GM23338 (cell line): Measurements from ENCODE around the gene CLDN9. TPM values are rescaled to one million over a fixed set of nuclear protein-coding genes. Genes with fewer than 3 reads are reported as not detected.
A peak's percentile ranks its signal among the peaks of the same experiment; 100 is the strongest.

Experiments used
- ATAC-seq: fragments of 200-7000 bp; cut with Tn5 transposase; 3 replicates; pipeline ENCODE4 v1.9.1; 2020
- DNase-seq: peaks from one replicate; pipeline ENCODE4 v3.0.0-alpha.2; 2015; ENCODE audit warnings: low spot score
- H2AFZ ChIP-seq: fragments of 200-600 bp; sonication (generic); 2 replicates; pipeline ENCODE4 v1.8.0; 2016; ENCODE audit warnings: antibody characterized with exemption, mild to moderate bottlenecking, moderate library complexity
- H3F3A ChIP-seq: fragments of 200-600 bp; sonication (generic); replicated peaks from 2 replicates; pipeline ENCODE4 v1.8.0; 2017; ENCODE audit warnings: antibody characterized with exemption, mixed run types, low read depth
- H3K27ac ChIP-seq: fragments of 200-600 bp; sonication (generic); 2 replicates; pipeline ENCODE4 v1.6.1; 2016; ENCODE audit warnings: low read depth
- H3K27me3 ChIP-seq: fragments of 200-600 bp; sonication (generic); 2 replicates; pipeline ENCODE4 v1.8.0; 2016; ENCODE audit warnings: mild to moderate bottlenecking, mixed run types, moderate library complexity; ENCODE audit not compliant: insufficient read depth
- H3K36me3 ChIP-seq: fragments of 200-600 bp; sonication (generic); 2 replicates; pipeline ENCODE4 v1.8.0; 2016; ENCODE audit warnings: mild to moderate bottlenecking; ENCODE audit not compliant: insufficient read depth
- H3K4me1 ChIP-seq: fragments of 200-600 bp; sonication (generic); 2 replicates; pipeline ENCODE4 v1.8.0; 2016; ENCODE audit warnings: mild to moderate bottlenecking, moderate library complexity; ENCODE audit not compliant: insufficient read depth
- H3K4me2 ChIP-seq: fragments of 200-600 bp; sonication (generic); 2 replicates; pipeline ENCODE4 v1.7.1; 2017; ENCODE audit warnings: mixed run types
- H3K4me3 ChIP-seq: fragments of 200-600 bp; sonication (generic); 2 replicates; pipeline ENCODE4 v1.6.1; 2016; ENCODE audit warnings: mixed run types
- H3K79me2 ChIP-seq: fragments of 200-600 bp; sonication (generic); replicated peaks from 2 replicates; pipeline ENCODE4 v1.8.0; 2017; ENCODE audit warnings: mild to moderate bottlenecking; ENCODE audit not compliant: insufficient read depth
- H3K9me2 ChIP-seq: fragments of 200-600 bp; sonication (generic); 2 replicates; pipeline ENCODE4 v1.8.0; 2017; ENCODE audit not compliant: insufficient read depth
- H4K20me1 ChIP-seq: fragments of 200-600 bp; sonication (generic); replicated peaks from 2 replicates; pipeline ENCODE4 v1.8.0; 2017; ENCODE audit warnings: mild to moderate bottlenecking; ENCODE audit not compliant: insufficient read depth
- H3K27ac Mint-ChIP-seq: 2 replicates; pipeline ENCODE4 v1.8.0; 2020; ENCODE audit warnings: inconsistent platforms, mild to moderate bottlenecking, moderate library complexity, mixed read lengths
- H3K27me3 Mint-ChIP-seq: 3 replicates; pipeline ENCODE4 v1.8.0; 2022; ENCODE audit warnings: low read depth, mild to moderate bottlenecking, moderate library complexity, mixed read lengths, inconsistent platforms; ENCODE audit not compliant: insufficient read depth, poor library complexity
- H3K36me3 Mint-ChIP-seq: 3 replicates; pipeline ENCODE4 v1.8.0; 2021; ENCODE audit warnings: low read depth, mild to moderate bottlenecking, inconsistent platforms, moderate library complexity, mixed read lengths
- H3K4me1 Mint-ChIP-seq: 3 replicates; pipeline ENCODE4 v1.8.0; 2020; ENCODE audit warnings: mild to moderate bottlenecking, inconsistent platforms, mixed read lengths
- H3K4me3 Mint-ChIP-seq: 3 replicates; pipeline ENCODE4 v1.8.0; 2021; ENCODE audit warnings: moderate library complexity, mild to moderate bottlenecking, inconsistent platforms, mixed read lengths
- H3K9me3 Mint-ChIP-seq: 3 replicates; pipeline ENCODE4 v1.8.0; 2020; ENCODE audit warnings: moderate library complexity, mild to moderate bottlenecking, inconsistent platforms, mixed read lengths
- CREB1 ChIP-seq: fragments of 250-450 bp; sonication (Bioruptor Pico); IDR thresholded peaks from 2 replicates; pipeline ENCODE4 v1.5.0; 2020; ENCODE audit warnings: low read depth, mild to moderate bottlenecking, moderate library complexity
- CTCF ChIP-seq, 2 experiments: fragments of 200-600 bp in 1 of 2; sonication (generic) in 1 of 2; conservative IDR thresholded peaks; 2 replicates each; pipeline versions ENCODE4 v1.5.1 to v1.6.1; 2016 to 2017; ENCODE audit warnings: antibody characterized with exemption in 2 of 2, low read depth in 2 of 2, mild to moderate bottlenecking in 2 of 2, moderate library complexity in 1 of 2
- ETS1 ChIP-seq: IDR thresholded peaks from 2 replicates; pipeline ENCODE4 v1.6.1; 2016; ENCODE audit warnings: antibody characterized with exemption
- EZH2 ChIP-seq: fragments of 200-600 bp; sonication (generic); IDR thresholded peaks from one replicate; pipeline ENCODE4 v1.8.0; 2017; ENCODE audit warnings: antibody characterized with exemption, mild to moderate bottlenecking, low read depth; ENCODE audit not compliant: unreplicated experiment
- EZH2phosphoT487 ChIP-seq: fragments of 200-600 bp; sonication (generic); IDR thresholded peaks from one replicate; pipeline ENCODE4 v1.8.1; 2018; ENCODE audit warnings: antibody characterized with exemption; ENCODE audit not compliant: unreplicated experiment
- JUNB ChIP-seq: IDR thresholded peaks from one replicate; pipeline ENCODE4 v1.6.1; 2016; ENCODE audit warnings: antibody characterized with exemption; ENCODE audit not compliant: unreplicated experiment
- POLR2AphosphoS5 ChIP-seq: IDR thresholded peaks from 2 replicates; pipeline ENCODE4 v1.6.1; 2016; ENCODE audit warnings: antibody characterized with exemption, low read depth
- STAT1 ChIP-seq: IDR thresholded peaks from one replicate; pipeline ENCODE4 v1.6.1; 2016; ENCODE audit warnings: antibody characterized with exemption; ENCODE audit not compliant: unreplicated experiment
- ZNF114 ChIP-seq: fragments of 250-450 bp; sonication (Bioruptor Pico); IDR thresholded peaks from 2 replicates; pipeline ENCODE4 v1.5.0; 2020; ENCODE audit warnings: mild to moderate bottlenecking, moderate library complexity
- ZNF462 ChIP-seq: fragments of 250-450 bp; sonication (Bioruptor Pico); IDR thresholded peaks from 2 replicates; pipeline ENCODE4 v1.5.0; 2020; ENCODE audit warnings: mild to moderate bottlenecking, moderate library complexity
- polyA plus RNA-seq: library from polyadenylated mRNA; unstranded; fragments of >200 nt; fragmentation: Nextera tagmentation; extraction: Ambion mirVana; gene quantifications from 2 replicates; pipeline ENCODE4 v1.2.1, GENCODE V29; 2016
- total RNA-seq: library from RNA; depleted of rRNA; stranded (reverse); fragments of >200 nt; shearing (Covaris generic); gene quantifications from 2 replicates; pipeline ENCODE4 v1.2.3, GENCODE V29; 2014

The CLDN9 gene
- total and polyA plus RNA-seq, 2 experiments from 2014 or later: 1.8 to 3.0 TPM

- Mint-ChIP-seq H3K27ac (peak overlapping the region; percentile 84), H3K4me1 (peaks cover 22% of the 10 kb centered on the region), H3K9me3 (peaks cover 2% of the 10 kb centered on the region; the same call in 2 of the 3 replicates), H3K36me3 (peaks cover 14% of the 10 kb centered on the region), H3K4me3 (peak overlapping the region; percentile 85), H3K27me3 (peaks cover 17% of the 10 kb centered on the region)
- ATAC-seq (peak; percentile 9), DNase-seq (no peak)
- peak overlapping the region; percentile 96 for H3K27ac ChIP-seq
- H3K36me3 ChIP-seq: 0 out of 2 replicates have a peak, but pooled peaks cover 3% of the 10 kb centered on the region
- H2AFZ ChIP-seq: no peak overlapping the region
- no peaks in the 10 kb centered on the region for H3K27me3 ChIP-seq
- H4K20me1 ChIP-seq: peaks cover 8% of the 10 kb centered on the region; the same call in 1 of the 2 replicates
- H3K9me2 ChIP-seq: no peaks in the 10 kb centered on the region
- H3K4me3 ChIP-seq: peak overlapping the region; percentile 86; the same call in 1 of the 2 replicates
- H3K4me2 ChIP-seq: peak overlapping the region; percentile 92
- peaks cover 19% of the 10 kb centered on the region for H3F3A ChIP-seq
- peaks cover 14% of the 10 kb centered on the region for H3K79me2 ChIP-seq
- H3K4me1 ChIP-seq: peaks cover 22% of the 10 kb centered on the region
- no peak for TF ChIP-seq EZH2
Observed at GRCh38 chr16:2981899-2982250, 30.8 kb upstream of the CLDN9 start.

GRCh38 chr16:2982402-2982801 lies 30.3 kb upstream of the CLDN9 start:
- Mint-ChIP-seq H3K4me1 (peaks cover 22% of the 10 kb centered on the region), H3K4me3 (peak overlapping the region; percentile 85; the same call in 2 of the 3 replicates), H3K27ac (peak overlapping the region; percentile 84; the same call in 1 of the 2 replicates), H3K9me3 (peaks cover 2% of the 10 kb centered on the region; the same call in 2 of the 3 replicates), H3K27me3 (peaks cover 17% of the 10 kb centered on the region), H3K36me3 (peaks cover 9% of the 10 kb centered on the region)
- ATAC-seq (no peak), DNase-seq (no peak)
- H3K79me2 ChIP-seq: peaks cover 14% of the 10 kb centered on the region
- peaks cover 19% of the 10 kb centered on the region for H3F3A ChIP-seq
- peak overlapping the region; percentile 86; the same call in 1 of the 2 replicates for H3K4me3 ChIP-seq
- peaks cover 22% of the 10 kb centered on the region for H3K4me1 ChIP-seq
- no peaks in the 10 kb centered on the region for H3K27me3 ChIP-seq
- H3K36me3 ChIP-seq: 0 out of 2 replicates have a peak, but pooled peaks cover 3% of the 10 kb centered on the region
- peak overlapping the region; percentile 92 for H3K4me2 ChIP-seq
- H4K20me1 ChIP-seq: peaks cover 6% of the 10 kb centered on the region; the same call in 1 of the 2 replicates
- H3K27ac ChIP-seq: peak overlapping the region; percentile 96
- H3K9me2 ChIP-seq: no peaks in the 10 kb centered on the region
- no peak overlapping the region for H2AFZ ChIP-seq
- TF ChIP-seq CTCF (conservative IDR thresholded peaks at IDR 0.05; ENCODE audit: low read depth in 2 of 2) (no peak), ETS1 (no peak), CREB1 (no peak), STAT1 (no peak), JUNB (no peak), POLR2AphosphoS5 (no peak), EZH2 (no peak), EZH2phosphoT487 (no peak), ZNF462 (CRISPR knock-in tag) (no peak), ZNF114 (CRISPR knock-in tag) (no peak)
